WTC11 (cell line): ENCODE data around the gene NLRC5. TPM values are rescaled to one million over a fixed set of nuclear protein-coding genes. Genes with fewer than 3 reads are reported as not detected.

Source experiments
- ATAC-seq: fragments of 200-7000 bp; cut with Tn5 transposase; 2 replicates; pipeline ENCODE4 v1.10.0; 2021; ENCODE audit warnings: mild to moderate bottlenecking, moderate library complexity
- CTCF ChIA-PET: fragments of 300-600 bp; sonication (Branson Sonifier 250); formaldehyde crosslinking; loops from one replicate; lab custom pipeline; 2021; ENCODE audit warnings: antibody characterized with exemption; lab: Charles Lee
- POLR2A ChIA-PET: fragments of 350-600 bp; sonication (Branson Sonifier 250); formaldehyde crosslinking; loops from one replicate; lab custom pipeline; 2021; ENCODE audit warnings: antibody characterized with exemption; lab: Charles Lee
- DNase-seq: peaks from one replicate; pipeline ENCODE4 v3.0.0; 2021; ENCODE audit warnings: low spot score
- H3K27ac Mint-ChIP-seq: 2 replicates; pipeline ENCODE4 v1.8.0; 2021; ENCODE audit warnings: mixed read lengths
- H3K27me3 Mint-ChIP-seq: 2 replicates; pipeline ENCODE4 v1.8.0; 2021; ENCODE audit warnings: low read depth, mild to moderate bottlenecking, moderate library complexity, mixed read lengths
- H3K36me3 Mint-ChIP-seq: 2 replicates; pipeline ENCODE4 v1.8.0; 2021; ENCODE audit warnings: mixed read lengths
- H3K4me1 Mint-ChIP-seq: 2 replicates; pipeline ENCODE4 v1.8.0; 2022; ENCODE audit warnings: mixed read lengths
- H3K4me3 Mint-ChIP-seq: 2 replicates; pipeline ENCODE4 v1.8.0; 2021; ENCODE audit warnings: mild to moderate bottlenecking, moderate library complexity, mixed read lengths
- H3K9me3 Mint-ChIP-seq: 2 replicates; pipeline ENCODE4 v1.8.0; 2021; ENCODE audit warnings: mixed read lengths
- ATF6 ChIP-seq: sonication (generic); formaldehyde crosslinking; IDR thresholded peaks from 2 replicates; pipeline ENCODE4 v1.8.1; 2023; ENCODE audit warnings: mild to moderate bottlenecking, missing genetic modification reagents
- CDX4 ChIP-seq: fragments of 250-450 bp; sonication (Bioruptor Pico); IDR thresholded peaks from 2 replicates; pipeline ENCODE4 v1.9.0; 2021; ENCODE audit warnings: moderate library complexity, mild to moderate bottlenecking, inconsistent platforms, borderline replicate concordance
- CREB1 ChIP-seq: sonication (generic); formaldehyde crosslinking; IDR thresholded peaks from 2 replicates; pipeline ENCODE4 v1.8.0; 2023; ENCODE audit warnings: mild to moderate bottlenecking, missing genetic modification reagents
- E2F1 ChIP-seq: sonication (generic); formaldehyde crosslinking; IDR thresholded peaks from 2 replicates; pipeline ENCODE4 v1.8.0; 2022; ENCODE audit warnings: mild to moderate bottlenecking, missing genetic modification reagents
- ERG ChIP-seq: fragments of 250-450 bp; sonication (Bioruptor Pico); IDR thresholded peaks from 2 replicates; pipeline ENCODE4 v1.8.0; 2021; ENCODE audit warnings: mild to moderate bottlenecking
- FOXJ3 ChIP-seq: sonication (generic); formaldehyde crosslinking; IDR thresholded peaks from 2 replicates; pipeline ENCODE4 v1.9.0; 2021; ENCODE audit warnings: missing genetic modification reagents, mild to moderate bottlenecking, borderline replicate concordance
- FOXP1 ChIP-seq: sonication (generic); formaldehyde crosslinking; IDR thresholded peaks from 2 replicates; pipeline ENCODE4 v1.8.0; 2022; ENCODE audit warnings: missing genetic modification reagents, mild to moderate bottlenecking, moderate library complexity, borderline replicate concordance
- FOXP4 ChIP-seq: sonication (generic); formaldehyde crosslinking; IDR thresholded peaks from 2 replicates; pipeline ENCODE4 v1.8.0; 2022; ENCODE audit warnings: mild to moderate bottlenecking, missing genetic modification reagents
- PRRX2 ChIP-seq: fragments of 250-450 bp; sonication (Bioruptor Pico); IDR thresholded peaks from 2 replicates; pipeline ENCODE4 v1.8.0; 2021; ENCODE audit warnings: mild to moderate bottlenecking
- SMAD4 ChIP-seq: sonication (generic); formaldehyde crosslinking; IDR thresholded peaks from 2 replicates; pipeline ENCODE4 v1.8.0; 2022; ENCODE audit warnings: mild to moderate bottlenecking, missing genetic modification reagents
- SP1 ChIP-seq: sonication (generic); formaldehyde crosslinking; conservative IDR thresholded peaks from 2 replicates; pipeline ENCODE4 v1.8.1; 2022; ENCODE audit warnings: missing genetic modification reagents
- TCF7 ChIP-seq: sonication (generic); formaldehyde crosslinking; IDR thresholded peaks from 2 replicates; pipeline ENCODE4 v1.8.0; 2022; ENCODE audit warnings: mild to moderate bottlenecking, low read depth, missing genetic modification reagents, moderate library complexity
- TEAD1 ChIP-seq: sonication (generic); formaldehyde crosslinking; IDR thresholded peaks from 2 replicates; pipeline ENCODE4 v1.8.0; 2022; ENCODE audit warnings: mild to moderate bottlenecking, missing genetic modification reagents
- USF1 ChIP-seq: sonication (generic); formaldehyde crosslinking; IDR thresholded peaks from 2 replicates; pipeline ENCODE4 v1.8.0; 2022; ENCODE audit warnings: mild to moderate bottlenecking, missing genetic modification reagents
- ZNF121 ChIP-seq: sonication (generic); formaldehyde crosslinking; IDR thresholded peaks from 2 replicates; pipeline ENCODE4 v1.8.0; 2023; ENCODE audit warnings: missing genetic modification reagents
- ZNF138 ChIP-seq: sonication (generic); formaldehyde crosslinking; conservative IDR thresholded peaks from 2 replicates; pipeline ENCODE4 v1.8.1; 2022; ENCODE audit warnings: mild to moderate bottlenecking, moderate library complexity, missing genetic modification reagents
- ZNF232 ChIP-seq: sonication (generic); formaldehyde crosslinking; IDR thresholded peaks from 2 replicates; pipeline ENCODE4 v1.8.0; 2022; ENCODE audit warnings: mild to moderate bottlenecking, missing genetic modification reagents
- ZNF263 ChIP-seq: sonication (generic); formaldehyde crosslinking; IDR thresholded peaks from 2 replicates; pipeline ENCODE4 v1.8.1; 2022; ENCODE audit warnings: low read depth, mild to moderate bottlenecking, moderate library complexity, missing genetic modification reagents
- ZNF416 ChIP-seq: fragments of 250-450 bp; sonication (Bioruptor Pico); IDR thresholded peaks from 2 replicates; pipeline ENCODE4 v1.9.0; 2021; ENCODE audit warnings: mild to moderate bottlenecking, inconsistent platforms
- ZNF671 ChIP-seq: fragments of 250-450 bp; sonication (Bioruptor Pico); IDR thresholded peaks from 2 replicates; pipeline ENCODE4 v1.8.0; 2021; ENCODE audit warnings: mild to moderate bottlenecking
- total RNA-seq: library from RNA; stranded (reverse); gene quantifications from 3 replicates; pipeline ENCODE4 v1.2.3, GENCODE V29; 2021

Gene NLRC5
- total RNA-seq, 1 experiment from 2014 or later, result 2.8 TPM

- ChIA-PET POLR2A (no interaction called here), CTCF (no interaction called here)
- no peaks in the 10 kb centered on the region for H3K36me3 Mint-ChIP-seq
- H3K4me3 Mint-ChIP-seq, result no peak overlapping the region
- TF ChIP-seq ZNF416 (no peak), ZNF232 (CRISPR knock-in tag) (no peak), ATF6 (no peak), FOXP4 (CRISPR knock-in tag) (no peak), ZNF671 (CRISPR knock-in tag) (no peak), ZNF121 (CRISPR knock-in tag) (no peak), PRRX2 (no peak), ZNF263 (no peak), CDX4 (CRISPR knock-in tag) (no peak), TCF7 (CRISPR knock-in tag) (no peak), SMAD4 (no peak), ZNF138 (CRISPR knock-in tag) (no peak), SP1 (CRISPR knock-in tag) (no peak)
- peaks cover 25% of the 10 kb centered on the region for H3K27me3 Mint-ChIP-seq
- peaks cover 24% of the 10 kb centered on the region for H3K4me1 Mint-ChIP-seq
- peaks cover 4% of the 10 kb centered on the region; the same call in 1 of the 2 replicates for H3K9me3 Mint-ChIP-seq
- DNase-seq, result no peak
- no peak overlapping the region for H3K27ac Mint-ChIP-seq
- ATAC-seq, result no peak
Measured at GRCh38 chr16:57094911-57095310, 105.6 kb downstream of the NLRC5 start.

GRCh38 chr16:57096192-57096591 is 106.8 kb downstream of the NLRC5 start:
- ChIA-PET POLR2A (no interaction called here), CTCF (interaction anchor here (0.5 to 0.7 kb wide), 2 partner anchors 66 to 570 kb away, joined by 4 read pairs; no protein-coding TSS in a partner anchor)
- Mint-ChIP-seq H3K27ac (no peak overlapping the region), H3K4me3 (no peak overlapping the region), H3K36me3 (no peaks in the 10 kb centered on the region), H3K9me3 (no peaks in the 10 kb centered on the region), H3K27me3 (peaks cover 20% of the 10 kb centered on the region), H3K4me1 (peaks cover 32% of the 10 kb centered on the region)
- DNase-seq (no peak), ATAC-seq (no peak)
- TF ChIP-seq E2F1 (CRISPR knock-in tag), result no peak
- no peak for TF ChIP-seq ERG (CRISPR knock-in tag)
- no peak for TF ChIP-seq FOXP1 (CRISPR knock-in tag)
- no peak for TF ChIP-seq USF1 (CRISPR knock-in tag)
- TF ChIP-seq TCF7 (CRISPR knock-in tag), result no peak
- TF ChIP-seq FOXJ3 (CRISPR knock-in tag), result no peak
- TF ChIP-seq ZNF263, result no peak
- no peak for TF ChIP-seq CREB1 (CRISPR knock-in tag)
- no peak for TF ChIP-seq TEAD1 (CRISPR knock-in tag)
